GM12864 (cell line): ENCODE measurements around the gene EIPR1.

Experiments
- DNase-seq: peaks from one replicate; pipeline ENCODE4 v3.0.0-alpha.2; 2011; ENCODE audit warnings: low read depth
- H3K4me3 ChIP-seq: 2 replicates; pipeline ENCODE4 v1.5.1; 2011; ENCODE audit warnings: mild to moderate bottlenecking, low read depth, low read length, control low read depth
- TF ChIP-seq, protein P1 (sequence below): IDR thresholded peaks from 2 replicates; pipeline ENCODE4 v1.5.1; 2011; ENCODE audit warnings: low read depth, mild to moderate bottlenecking, moderate library complexity, low read length, control low read depth, inconsistent platforms; ENCODE audit errors: missing control alignments

EIPR1 gene

GRCh38 chr2:3319745-3320566 is 57.7 kb downstream of the EIPR1 start:
- TF ChIP-seq, protein P1, sequence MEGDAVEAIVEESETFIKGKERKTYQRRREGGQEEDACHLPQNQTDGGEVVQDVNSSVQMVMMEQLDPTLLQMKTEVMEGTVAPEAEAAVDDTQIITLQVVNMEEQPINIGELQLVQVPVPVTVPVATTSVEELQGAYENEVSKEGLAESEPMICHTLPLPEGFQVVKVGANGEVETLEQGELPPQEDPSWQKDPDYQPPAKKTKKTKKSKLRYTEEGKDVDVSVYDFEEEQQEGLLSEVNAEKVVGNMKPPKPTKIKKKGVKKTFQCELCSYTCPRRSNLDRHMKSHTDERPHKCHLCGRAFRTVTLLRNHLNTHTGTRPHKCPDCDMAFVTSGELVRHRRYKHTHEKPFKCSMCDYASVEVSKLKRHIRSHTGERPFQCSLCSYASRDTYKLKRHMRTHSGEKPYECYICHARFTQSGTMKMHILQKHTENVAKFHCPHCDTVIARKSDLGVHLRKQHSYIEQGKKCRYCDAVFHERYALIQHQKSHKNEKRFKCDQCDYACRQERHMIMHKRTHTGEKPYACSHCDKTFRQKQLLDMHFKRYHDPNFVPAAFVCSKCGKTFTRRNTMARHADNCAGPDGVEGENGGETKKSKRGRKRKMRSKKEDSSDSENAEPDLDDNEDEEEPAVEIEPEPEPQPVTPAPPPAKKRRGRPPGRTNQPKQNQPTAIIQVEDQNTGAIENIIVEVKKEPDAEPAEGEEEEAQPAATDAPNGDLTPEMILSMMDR = no peak
- no peak for DNase-seq
- no peak overlapping the region for H3K4me3 ChIP-seq

DNA sequence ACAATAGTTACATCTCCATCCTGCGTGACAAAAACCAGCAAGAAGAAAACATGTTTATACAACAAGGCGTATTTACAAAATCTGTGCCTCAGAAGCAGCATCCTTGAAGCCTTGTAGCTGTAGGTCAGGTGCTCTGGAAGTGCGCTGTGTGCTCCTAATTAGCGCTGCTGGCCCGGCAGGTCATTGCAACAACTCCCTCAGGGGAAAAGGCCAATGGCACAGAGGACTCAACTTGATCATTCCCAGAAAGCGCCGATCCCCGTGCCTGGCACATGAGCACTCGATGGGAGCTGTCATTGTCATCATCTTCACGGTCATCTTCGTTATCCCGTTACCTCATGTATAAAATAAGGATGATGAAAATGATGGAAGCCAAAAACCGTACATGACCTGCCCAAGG is 58.5 kb downstream of the EIPR1 start:
- DNase-seq = no peak
- TF ChIP-seq, protein P1 = no peak
- no peak overlapping the region for H3K4me3 ChIP-seq

- TF ChIP-seq, protein P1 = no peak
- no peak for DNase-seq
- H3K4me3 ChIP-seq = no peak overlapping the region
These were observed 59.6 kb downstream of the EIPR1 start for GRCh38 chr2:3317871-3318590.

DNA sequence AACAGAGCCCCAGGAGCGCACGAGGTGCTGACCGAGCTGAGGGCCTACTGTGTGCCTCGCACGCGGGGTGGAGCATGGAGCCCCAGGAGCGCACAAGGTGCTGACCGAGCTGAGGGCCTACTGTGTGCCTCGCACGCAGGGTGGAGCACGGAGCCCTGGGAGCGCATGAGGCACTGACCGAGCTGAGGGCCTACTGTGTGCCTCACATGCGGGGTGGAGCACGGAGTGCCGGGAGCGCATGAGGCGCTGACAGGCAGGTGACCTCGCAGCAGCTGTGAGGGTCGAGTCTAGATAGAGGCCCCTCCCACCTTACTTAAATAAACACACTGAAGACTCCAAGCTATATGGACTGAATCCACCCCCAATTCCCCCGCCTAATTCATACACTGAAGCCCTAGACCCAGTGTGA is 60.3 kb downstream of the EIPR1 start:
- no peak overlapping the region for H3K4me3 ChIP-seq
- TF ChIP-seq, protein P1 = no peak
- no peak for DNase-seq

DNA sequence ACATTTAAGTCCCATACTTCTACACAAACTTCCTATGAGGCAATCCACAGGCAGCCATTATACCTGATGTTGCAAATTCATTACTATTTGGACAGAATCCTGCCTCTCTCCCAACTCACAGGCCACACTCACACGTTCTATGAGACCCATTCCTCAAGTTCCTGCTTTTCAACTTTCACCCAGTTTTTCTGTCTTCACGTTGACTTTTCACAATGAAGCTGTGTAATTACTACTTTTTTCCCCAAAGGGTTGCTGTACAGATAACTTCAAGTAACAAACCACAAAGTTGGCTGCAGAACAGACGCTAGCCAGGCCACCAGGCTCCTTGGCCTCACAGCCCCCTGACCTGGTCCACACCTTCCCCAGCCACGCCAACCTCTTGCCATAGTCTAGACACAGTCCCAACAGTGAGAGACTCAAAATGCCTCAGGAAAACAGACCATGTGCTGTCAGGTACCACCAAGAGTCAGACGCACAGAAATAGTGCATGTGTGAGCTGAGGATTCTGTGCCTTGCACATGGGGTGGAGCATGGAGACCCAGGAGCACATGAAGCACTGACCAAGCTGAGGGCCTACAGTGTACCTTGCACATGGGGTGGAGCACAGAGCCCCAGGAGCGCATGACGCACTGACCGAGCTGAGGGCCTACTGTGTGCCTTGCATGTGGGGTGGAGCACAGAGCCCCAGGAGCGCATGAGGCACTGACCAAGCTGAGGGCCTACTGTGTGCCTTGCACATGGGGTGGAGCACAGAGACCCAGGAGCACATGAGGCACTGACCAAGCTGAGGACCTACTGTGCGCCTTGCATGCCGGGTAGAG is 61.0 kb downstream of the EIPR1 start:
- H3K4me3 ChIP-seq = no peak overlapping the region
- DNase-seq = no peak
- TF ChIP-seq, protein P1 = no peak

DNA sequence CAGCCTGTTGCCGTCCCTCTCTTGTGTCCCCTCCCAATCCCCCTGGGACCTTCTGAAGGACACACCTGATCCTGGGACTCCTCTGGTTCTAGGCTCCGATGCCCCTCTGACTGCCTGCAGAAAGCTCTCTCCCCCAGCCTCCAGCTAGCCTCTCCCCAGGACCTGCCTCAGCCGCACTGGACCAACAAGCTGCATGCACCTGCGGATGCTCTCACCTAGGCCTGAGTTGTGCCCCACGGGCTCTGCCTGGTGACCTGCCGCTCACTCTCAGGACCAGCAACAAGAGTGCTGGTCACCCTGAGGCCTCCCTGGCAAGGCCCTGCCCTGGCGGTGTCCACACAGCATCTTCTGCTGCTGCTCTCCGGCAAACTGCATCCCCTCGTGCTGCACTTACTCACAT is 63.0 kb downstream of the EIPR1 start:
- no peak for DNase-seq
- TF ChIP-seq, protein P1 = no peak
- no peak overlapping the region for H3K4me3 ChIP-seq
